Keratinocyte (primary cell): Measurements from ENCODE around the gene NRARP. TPM values are rescaled to one million over a fixed set of nuclear protein-coding genes. Genes with fewer than 3 reads are reported as not detected.
"Not testable (repeated sequence)": the region's sequence is repeated elsewhere in the genome, so short reads cannot be mapped to it uniquely, and the experiment has no call there.

Experiments used
- DNase-seq: peaks from one replicate; pipeline ENCODE4 v3.0.0-alpha.2; 2011; ENCODE audit warnings: low read depth, missing footprints, low spot score
- FAIRE-seq: peaks from 2 replicates; lab custom pipeline; 2011; peaks lifted over from hg19 to GRCh38; lab: Jason Lieb, UNC
- H2AFZ ChIP-seq: 2 replicates; pipeline ENCODE4 v1.6.0; 2012; ENCODE audit warnings: low read length, control low read depth, inconsistent platforms; ENCODE audit not compliant: control insufficient read depth
- H3K27ac ChIP-seq: 2 replicates; pipeline ENCODE4 v1.5.1; 2011; ENCODE audit warnings: low read length; ENCODE audit not compliant: control insufficient read depth, insufficient read depth
- H3K27me3 ChIP-seq: 3 replicates; pipeline ENCODE4 v1.6.0; 2011; ENCODE audit warnings: low read length; ENCODE audit not compliant: control insufficient read depth, insufficient read depth; ENCODE audit errors: extremely low read depth
- H3K36me3 ChIP-seq, 2 experiments: 2 replicates in 1 of 2; 3 replicates in 1 of 2; pipeline ENCODE4 v1.5.1; 2011; ENCODE audit warnings: low read length in 2 of 2, mild to moderate bottlenecking in 1 of 2; ENCODE audit not compliant: control insufficient read depth in 2 of 2, insufficient read depth in 2 of 2; ENCODE audit errors: extremely low read depth in 1 of 2
- H3K4me1 ChIP-seq: 3 replicates; pipeline ENCODE4 v1.5.1; 2011; ENCODE audit warnings: low read length; ENCODE audit not compliant: control insufficient read depth, insufficient read depth; ENCODE audit errors: extremely low read depth
- H3K4me2 ChIP-seq: 3 replicates; pipeline ENCODE4 v1.6.0; 2011; ENCODE audit warnings: low read depth, low read length; ENCODE audit not compliant: control insufficient read depth, insufficient read depth; ENCODE audit errors: extremely low read depth
- H3K4me3 ChIP-seq, 3 experiments: fragments of 200-600 bp in 1 of 3; sonication (generic) in 1 of 3; 2 replicates in 2 of 3; 3 replicates in 1 of 3; pipeline ENCODE4 v1.5.1; 2011 to 2016; ENCODE audit warnings: low read length in 3 of 3, mild to moderate bottlenecking in 3 of 3, control low read depth in 2 of 3, inconsistent platforms in 1 of 3, low read depth in 1 of 3, mixed read lengths in 1 of 3, mixed run types in 1 of 3, moderate library complexity in 1 of 3; ENCODE audit not compliant: control insufficient read depth in 2 of 3, insufficient read depth in 2 of 3; ENCODE audit errors: extremely low read depth in 1 of 3
- H3K79me2 ChIP-seq: 2 replicates; pipeline ENCODE4 v1.6.0; 2012; ENCODE audit warnings: low read length; ENCODE audit not compliant: control insufficient read depth, insufficient read depth
- H3K9ac ChIP-seq: 3 replicates; pipeline ENCODE4 v1.6.0; 2011; ENCODE audit warnings: low read length; ENCODE audit not compliant: control insufficient read depth, insufficient read depth; ENCODE audit errors: extremely low read depth
- H3K9me1 ChIP-seq: 3 replicates; pipeline ENCODE4 v1.6.0; 2011; ENCODE audit warnings: low read length; ENCODE audit not compliant: control insufficient read depth, insufficient read depth; ENCODE audit errors: extremely low read depth
- H3K9me3 ChIP-seq: 2 replicates; pipeline ENCODE4 v1.5.1; 2012; ENCODE audit warnings: low read depth, low read length; ENCODE audit not compliant: control insufficient read depth
- H4K20me1 ChIP-seq: 3 replicates; pipeline ENCODE4 v1.6.0; 2011; ENCODE audit warnings: low read length; ENCODE audit not compliant: control insufficient read depth, insufficient read depth; ENCODE audit errors: extremely low read depth
- CTCF ChIP-seq, 3 experiments: IDR thresholded peaks in 1 of 3; conservative IDR thresholded peaks in 1 of 3; optimal IDR thresholded peaks in 1 of 3; 2 replicates in 2 of 3; 3 replicates in 1 of 3; pipeline versions ENCODE3 to v1.5.1; 2011; ENCODE audit warnings: low read length in 3 of 3, mild to moderate bottlenecking in 3 of 3, moderate library complexity in 2 of 3, control low read depth in 1 of 3, inconsistent platforms in 1 of 3; ENCODE audit not compliant: insufficient read depth in 2 of 3; ENCODE audit errors: extremely low read depth in 1 of 3
- EZH2 ChIP-seq: IDR thresholded peaks from one replicate; pipeline ENCODE4 v1.6.1; 2012; ENCODE audit warnings: inconsistent platforms, mild to moderate bottlenecking, low read length, moderate library complexity
- dilution Hi-C: fragments of 300-500 bp; cut with MboI; formaldehyde crosslinking; loops from one replicate; pipeline ENCODE4 v1.7.0; 2020; ENCODE audit warnings: low sequenced_read_pairs; ENCODE audit not compliant: extremely low pct_ligation_motif_present
- polyA plus RNA-seq, 5 experiments: library from polyadenylated mRNA; depleted of rRNA in 3 of 5; stranded (reverse) in 3 of 5; stranded (forward) in 1 of 5; unstranded in 1 of 5; fragments of >200 nt; gene quantifications; 1 replicate in 1 of 5; 2 replicates in 3 of 5; 3 replicates in 1 of 5; pipeline versions ENCODE4 v1.2.1 to v1.2.3, GENCODE V29; 2011 to 2012; ENCODE audit warnings: missing spikeins in 2 of 5, low read depth in 1 of 5, low replicate concordance in 1 of 5

NRARP gene
- polyA plus RNA-seq, 1 donor (not counting 4 experiments of a cell fraction or from before 2014, with no cell fraction given) = 2.4 TPM

- Histone ChIP-seq H3K79me2 (no peaks in the 10 kb centered on the region), H3K4me3 (no peak overlapping the region), H3K9me3 (no peaks in the 10 kb centered on the region), H3K9ac (no peak overlapping the region), H3K36me3 (no peaks in the 10 kb centered on the region), H3K4me2 (no peak overlapping the region), H4K20me1 (no peaks in the 10 kb centered on the region), H2AFZ (no peak overlapping the region), H3K4me1 (no peaks in the 10 kb centered on the region), H3K27me3 (no peaks in the 10 kb centered on the region), H3K9me1 (no peaks in the 10 kb centered on the region), H3K27ac (no peak overlapping the region)
- dilution Hi-C loops = no loop called here
- no peak for DNase-seq
- FAIRE-seq = no peak
- TF ChIP-seq CTCF (optimal IDR thresholded peaks at IDR 0.05 in 1 of 3, IDR thresholded peaks at IDR 0.05 in 1 of 3, conservative IDR thresholded peaks at IDR 0.05 in 1 of 3; ENCODE audit: extremely low read depth in 1 of 3, insufficient read depth in 2 of 3, low read length in 3 of 3) (no peak), EZH2 (no peak)
Observed at GRCh38 chr9:137341227-137341626, 39.2 kb upstream of the NRARP start.

DNA sequence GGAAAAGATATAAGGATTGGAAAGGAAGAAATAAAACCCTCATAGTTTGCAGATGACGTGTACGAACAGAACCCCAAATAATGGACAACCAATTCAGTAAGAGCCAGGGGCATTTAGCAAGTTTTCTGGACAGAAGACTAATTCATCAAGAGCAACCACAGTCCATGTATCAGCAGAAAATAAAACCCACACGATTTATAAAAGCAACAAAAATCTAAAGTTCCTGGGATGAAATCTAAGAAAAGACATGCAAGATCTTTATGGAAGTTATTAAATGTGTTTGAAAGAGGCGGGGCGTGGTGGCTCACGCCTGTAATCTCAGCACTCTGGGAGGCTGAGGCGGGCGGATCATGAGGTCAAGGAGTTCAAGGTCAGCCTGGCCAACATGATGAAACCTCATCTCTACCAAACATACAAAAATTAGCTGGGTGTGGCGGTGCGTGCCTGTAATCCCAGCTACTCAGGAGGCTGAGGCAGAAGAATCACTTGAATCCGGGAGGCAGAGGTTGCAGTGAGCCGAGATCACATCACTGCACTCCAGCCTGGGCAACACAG is 37.9 kb upstream of the NRARP start:
- H3K27ac ChIP-seq, DNase-seq, H3K9me1 ChIP-seq, H3K27me3 ChIP-seq, H3K36me3 ChIP-seq, H2AFZ ChIP-seq, H3K4me1 ChIP-seq, H3K79me2 ChIP-seq, H4K20me1 ChIP-seq, H3K4me2 ChIP-seq, dilution Hi-C loops, H3K9ac ChIP-seq, H3K9me3 ChIP-seq, H3K4me3 ChIP-seq, FAIRE-seq: not testable (repeated sequence)
